ENCODE measurements around the gene PITX1.

Gene PITX1

DNA sequence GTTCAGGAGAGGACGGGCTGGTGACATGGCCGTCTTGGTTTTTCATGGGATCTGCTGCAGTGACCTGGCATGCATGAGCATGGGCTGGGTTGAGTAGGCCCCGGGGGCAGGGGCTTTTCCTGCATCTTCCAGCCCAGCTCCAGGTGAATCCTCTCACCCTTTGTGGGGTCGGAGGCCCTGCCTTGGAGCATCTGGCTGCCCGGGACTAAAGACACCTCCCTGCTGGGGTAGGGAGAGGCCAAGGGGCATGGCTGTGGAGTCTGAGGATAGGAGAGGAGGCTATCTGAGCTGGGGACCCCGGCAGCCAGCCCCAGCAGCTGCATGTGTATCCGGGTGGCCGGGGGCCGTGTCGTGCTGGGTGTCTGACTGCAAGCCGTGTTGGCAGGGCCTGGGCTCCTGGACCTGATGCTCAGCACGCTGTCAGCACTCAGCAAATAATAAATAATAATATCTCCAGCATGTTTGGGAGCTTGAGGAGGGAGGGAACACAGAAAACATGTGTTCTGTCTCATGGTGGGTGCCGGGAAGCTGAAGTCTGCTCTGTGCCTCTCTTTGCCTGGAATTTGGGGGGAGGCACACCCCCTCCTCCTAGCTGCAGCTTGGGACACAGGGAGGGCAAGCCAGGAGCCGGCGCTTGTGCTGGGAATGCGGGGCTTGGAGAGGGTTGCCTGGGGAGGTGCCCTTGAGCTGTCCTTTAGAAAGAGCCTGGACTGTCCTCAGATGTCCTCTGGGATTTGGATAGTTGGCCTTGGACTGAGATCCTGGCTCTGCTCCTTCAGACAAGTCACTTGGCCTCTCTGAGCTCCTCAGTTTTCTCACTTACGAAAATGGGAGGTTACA is 28.4 kb upstream of the PITX1 start:
- DNase-seq (ENCODE audit: low read depth in 2 of 2) = no peak

DNA sequence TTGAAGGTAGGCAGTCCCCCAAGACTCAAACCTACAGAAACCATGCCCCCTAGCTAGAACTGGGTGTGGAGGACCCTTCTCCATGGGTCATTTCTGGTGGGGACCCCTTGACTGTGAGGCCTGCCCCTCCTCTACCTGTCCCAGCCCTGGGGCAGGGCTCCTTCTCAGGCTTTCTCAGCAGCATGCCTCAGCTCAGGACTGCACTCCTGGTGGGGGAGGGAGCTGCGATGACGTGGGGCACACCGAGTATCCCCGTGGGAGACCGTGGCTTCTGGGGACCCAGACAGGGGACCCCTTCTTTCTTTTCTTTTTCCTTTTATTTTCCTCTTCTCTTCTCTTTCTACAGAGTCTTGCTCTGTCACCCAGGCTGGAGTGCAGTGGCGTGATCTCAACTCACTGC is 27.0 kb upstream of the PITX1 start:
- no peak for DNase-seq (ENCODE audit: low read depth in 2 of 2)

DNA sequence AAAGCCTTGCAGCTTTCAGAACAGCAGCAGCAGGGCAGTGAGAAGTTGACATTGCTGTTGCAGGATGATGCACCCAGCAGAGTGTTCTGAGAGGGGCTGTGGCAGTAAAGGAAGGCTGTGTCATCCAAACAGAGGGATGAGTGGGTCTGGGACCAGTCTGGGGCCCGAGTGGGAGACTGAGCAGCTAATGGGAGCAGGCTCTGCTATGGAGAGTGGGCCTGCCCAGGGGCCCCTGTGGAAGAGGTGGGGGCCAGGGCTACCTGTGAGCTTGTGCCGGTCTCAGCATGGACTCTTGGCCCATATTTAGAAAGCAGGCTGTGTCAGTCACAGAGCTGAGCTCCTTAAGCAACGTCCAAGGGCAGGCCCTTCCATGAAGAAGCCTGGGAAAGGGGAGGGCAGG is 26.0 kb upstream of the PITX1 start:
- no peak for DNase-seq (ENCODE audit: low read depth in 2 of 2)

DNA sequence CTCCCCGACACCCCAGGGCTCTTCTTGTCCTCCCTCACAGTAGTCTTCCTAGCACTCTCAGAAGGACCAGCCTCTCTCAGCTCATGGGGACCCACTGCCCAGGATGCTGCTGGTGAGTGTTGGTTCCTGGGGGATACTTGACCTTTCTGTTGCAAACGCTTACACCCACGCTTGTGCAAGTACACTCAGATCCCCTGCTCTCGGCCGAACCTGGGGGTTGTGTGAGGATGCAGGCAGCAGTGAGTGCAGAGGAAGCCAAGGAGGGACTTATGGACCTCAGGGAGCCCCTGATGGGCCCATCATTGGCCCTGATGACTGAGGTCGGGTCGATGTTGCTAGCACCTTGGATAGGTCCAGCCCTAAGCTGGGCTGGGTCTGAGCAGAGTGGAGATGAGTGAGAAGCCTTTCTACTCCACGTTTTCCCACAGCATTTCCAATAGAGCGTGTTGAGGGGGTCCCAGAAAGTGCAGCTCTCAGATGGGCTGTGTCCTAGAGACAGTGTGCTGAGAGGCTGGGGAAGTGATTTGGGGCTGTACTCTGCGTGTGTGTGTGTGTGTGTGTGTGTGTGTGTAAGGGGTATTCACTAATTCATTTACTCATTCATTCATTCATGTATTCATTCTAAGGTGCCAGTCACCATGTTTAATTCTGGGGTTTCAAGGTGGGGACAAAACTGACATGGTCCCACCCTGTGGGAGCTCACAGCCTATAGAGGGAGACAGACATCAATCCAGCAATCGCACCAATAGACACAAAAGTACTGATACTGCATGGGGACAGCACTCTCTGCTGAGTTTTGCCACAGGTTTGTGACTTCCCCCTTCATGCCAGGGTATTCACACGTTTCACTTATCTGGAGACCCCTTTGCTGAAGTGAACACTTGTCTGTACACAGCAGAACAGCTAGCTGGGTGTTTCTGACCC is 25.2 kb upstream of the PITX1 start:
- no peak for DNase-seq (ENCODE audit: low read depth in 2 of 2)

DNA sequence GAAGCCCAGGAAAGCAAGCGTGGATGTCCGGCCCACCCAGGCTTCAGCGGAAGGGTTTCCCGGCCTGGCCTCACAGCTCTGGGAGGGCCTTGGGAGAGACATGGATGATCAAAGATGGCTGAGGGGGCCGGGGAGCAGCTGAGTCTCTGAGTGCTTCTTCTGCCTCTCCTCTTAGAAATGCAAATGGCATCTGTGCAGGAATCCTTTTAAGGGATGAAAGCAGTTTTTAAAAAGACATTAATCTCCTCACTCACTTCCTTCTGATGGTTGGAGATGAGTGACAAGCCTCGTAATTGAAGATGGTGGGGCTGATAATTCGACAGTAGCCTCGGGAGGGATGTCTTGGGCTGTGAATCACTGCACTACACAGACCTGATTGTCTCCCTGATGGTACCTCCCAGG is 24.3 kb upstream of the PITX1 start:
- DNase-seq (ENCODE audit: low read depth in 2 of 2) = no peak

DNA sequence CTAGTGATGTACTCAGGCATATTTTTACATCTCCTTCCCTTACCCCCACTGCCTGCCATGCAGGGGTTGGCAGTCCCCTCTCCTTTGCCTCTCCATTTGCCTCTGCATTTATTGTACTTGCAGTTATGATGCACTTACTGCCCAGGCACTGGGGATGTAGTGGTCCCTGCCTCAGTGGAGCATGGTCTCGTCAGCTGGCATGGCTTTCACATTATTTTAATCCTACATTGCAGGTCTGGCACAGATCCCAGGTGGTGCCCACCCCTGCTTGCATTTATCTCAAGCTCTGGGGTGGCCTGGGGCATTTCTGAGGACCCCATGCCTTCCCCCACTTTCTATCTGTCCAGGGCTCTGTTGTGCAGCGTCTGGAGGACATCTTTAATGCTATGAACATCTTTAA is 23.2 kb upstream of the PITX1 start:
- no peak for DNase-seq (ENCODE audit: low read depth in 2 of 2)

DNA sequence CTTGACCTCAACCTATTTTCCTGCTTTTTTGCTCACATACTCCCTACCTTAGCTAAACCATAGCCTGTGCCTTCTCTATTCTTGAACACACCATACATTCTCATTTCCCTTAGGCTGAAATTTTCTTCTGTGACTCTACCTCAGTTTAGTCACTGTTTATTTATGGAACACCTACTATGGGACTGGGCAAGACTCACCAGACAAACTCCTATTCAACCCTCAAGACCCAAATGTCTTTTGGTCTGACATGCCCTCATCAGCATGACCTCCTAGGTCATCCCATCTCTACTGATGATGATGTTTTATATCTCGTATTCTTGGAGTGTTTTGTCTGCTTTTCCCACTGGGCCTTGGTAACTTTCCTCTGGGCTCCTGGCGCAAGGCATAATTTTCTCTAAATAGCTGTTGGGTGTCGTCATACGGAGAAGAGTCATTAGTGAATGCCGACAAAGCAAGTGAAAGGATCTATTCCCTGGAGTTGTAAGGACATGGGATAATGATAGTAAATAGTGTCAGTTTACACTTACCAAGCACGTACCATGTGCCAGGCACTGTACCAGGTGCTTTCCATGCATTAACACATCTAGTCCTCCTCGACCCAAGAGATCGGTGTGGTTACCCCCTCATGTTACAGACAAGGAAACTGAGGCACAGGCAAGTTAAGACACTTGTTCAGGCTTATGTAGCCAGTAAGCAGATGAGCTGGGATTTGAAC is 22.4 kb upstream of the PITX1 start:
- DNase-seq (ENCODE audit: low read depth in 2 of 2) = no peak

DNA sequence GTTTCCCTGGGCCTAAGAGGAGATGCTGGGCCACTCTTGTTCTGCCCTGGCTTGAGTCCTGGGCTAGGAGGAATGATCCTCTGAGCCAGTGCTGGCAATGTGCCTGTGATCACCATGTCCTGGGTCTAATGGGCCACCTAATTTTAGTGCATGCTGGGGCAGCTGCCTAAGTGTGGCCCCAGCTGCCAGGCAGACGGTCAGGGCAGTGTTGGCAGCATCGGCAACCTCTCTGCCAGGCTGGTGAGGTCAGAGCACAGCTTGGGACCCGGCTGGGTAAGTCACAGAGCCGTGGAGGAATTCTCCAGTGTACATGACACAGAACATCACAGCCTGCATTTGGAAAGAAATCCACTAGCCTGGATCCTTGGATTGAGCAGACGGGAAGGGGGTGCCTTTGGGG is 21.4 kb upstream of the PITX1 start:
- no peak for DNase-seq (ENCODE audit: low read depth in 2 of 2)

DNA sequence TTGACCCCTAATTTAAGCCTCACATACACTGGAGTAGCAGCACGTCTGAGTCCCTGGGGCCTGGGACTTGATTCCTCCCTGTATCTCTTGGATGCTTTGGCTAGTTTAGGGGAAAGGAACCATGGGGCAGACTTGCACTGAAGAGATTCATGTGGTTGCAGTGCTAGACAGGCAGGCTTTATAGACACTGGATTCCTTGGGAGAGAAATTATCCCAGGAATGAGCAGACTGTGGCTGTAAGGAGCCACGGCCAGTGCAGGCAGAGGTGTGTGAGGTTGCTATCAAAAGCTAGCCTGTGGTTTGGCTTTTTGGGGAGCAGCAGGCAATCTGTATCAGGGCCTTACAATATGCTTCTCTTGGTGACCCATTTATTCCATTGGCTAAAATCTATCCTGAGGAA is 20.5 kb upstream of the PITX1 start:
- DNase-seq (ENCODE audit: low read depth in 2 of 2) = no peak

DNA sequence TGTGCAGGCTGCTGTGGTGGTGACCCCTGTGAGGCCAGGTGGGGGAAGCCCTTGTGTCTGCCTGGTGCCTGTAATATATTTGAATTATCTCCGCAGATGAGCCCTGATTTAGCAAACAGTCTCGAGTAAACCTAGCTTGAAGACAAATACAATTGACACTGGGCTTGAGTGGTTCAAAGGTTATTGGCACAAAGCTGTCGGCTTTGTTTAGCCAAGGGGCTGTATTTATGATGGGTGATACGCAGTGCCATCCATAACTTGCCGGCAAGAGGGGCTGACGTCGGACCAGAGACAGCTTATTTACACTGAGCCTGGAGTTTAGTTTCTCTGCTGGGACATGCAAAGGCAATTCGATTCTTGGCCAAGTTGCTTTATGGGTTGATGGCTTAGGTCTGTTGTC is 20.0 kb upstream of the PITX1 start:
- no peak for DNase-seq (ENCODE audit: low read depth in 2 of 2)

DNA sequence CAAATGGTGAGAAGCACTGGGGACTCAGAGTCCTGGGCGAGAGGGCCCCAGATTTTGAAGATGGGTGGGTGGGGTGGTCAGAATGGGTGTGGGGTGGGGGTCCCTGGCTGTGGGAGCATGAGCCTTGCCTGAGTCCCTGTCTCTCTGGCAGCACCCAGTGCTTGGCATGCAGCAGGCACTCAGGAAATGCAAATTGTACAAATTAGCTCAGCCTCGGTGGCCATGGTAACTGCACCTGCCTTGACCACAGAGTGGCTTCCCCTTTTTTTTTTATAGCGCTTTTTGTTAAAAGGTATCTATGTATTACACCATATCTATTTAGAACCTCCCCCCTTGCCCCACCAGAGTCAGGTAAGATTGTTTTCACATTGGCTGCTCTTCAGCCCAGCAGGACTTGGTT is 19.2 kb upstream of the PITX1 start:
- DNase-seq (ENCODE audit: low read depth in 2 of 2) = no peak

DNA sequence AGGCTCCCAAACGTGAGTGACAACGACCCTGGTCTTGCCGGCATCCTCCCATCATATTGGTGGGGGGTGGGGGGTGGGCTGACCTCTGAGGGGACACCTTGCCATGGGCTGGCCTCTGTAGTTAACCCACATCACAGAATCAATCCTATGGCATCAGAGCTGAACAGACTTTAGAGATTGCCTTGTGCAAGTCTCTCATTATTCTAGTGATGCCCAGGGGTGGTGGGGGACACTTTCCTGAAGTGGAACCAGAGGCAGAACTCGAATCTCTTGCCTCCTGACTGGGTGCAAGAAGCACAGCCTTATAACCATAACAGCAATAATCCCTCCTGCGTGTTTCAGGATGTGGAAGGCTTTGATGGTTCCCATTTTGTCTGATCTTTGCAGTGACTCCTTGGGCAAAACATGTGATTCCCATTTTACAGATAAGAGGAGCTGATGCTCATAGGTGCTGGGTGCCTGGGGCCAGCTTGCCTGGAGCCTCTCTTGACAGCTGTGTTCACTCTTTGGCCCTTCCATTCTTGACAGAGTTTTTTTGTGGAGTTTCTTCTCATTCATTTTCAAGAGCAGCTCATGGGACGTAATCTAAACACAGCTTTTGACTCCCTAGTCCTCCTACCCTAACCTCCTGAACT is 18.6 kb upstream of the PITX1 start:
- no peak for DNase-seq (ENCODE audit: low read depth in 2 of 2)

DNA sequence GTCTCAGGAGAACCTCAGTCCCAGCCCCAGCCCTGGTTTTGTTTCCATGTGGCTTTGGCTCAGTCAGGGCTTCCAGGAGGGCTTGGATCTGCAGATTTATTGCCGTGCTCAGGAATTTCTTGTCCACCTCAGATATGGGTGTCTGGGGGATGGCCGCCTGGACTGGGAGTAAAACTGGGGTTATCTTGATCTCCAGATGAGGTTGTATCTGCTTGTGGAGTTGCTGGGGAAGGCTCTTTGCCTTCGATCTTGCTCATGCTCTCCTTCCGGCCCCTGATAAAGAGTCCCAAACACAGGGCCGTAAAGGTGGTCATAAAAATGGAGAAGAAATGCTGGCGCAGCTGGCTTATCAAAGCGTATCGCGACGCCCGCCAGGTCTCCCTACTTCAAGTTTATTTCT is 17.8 kb upstream of the PITX1 start:
- no peak for DNase-seq (ENCODE audit: low read depth in 2 of 2)

DNA sequence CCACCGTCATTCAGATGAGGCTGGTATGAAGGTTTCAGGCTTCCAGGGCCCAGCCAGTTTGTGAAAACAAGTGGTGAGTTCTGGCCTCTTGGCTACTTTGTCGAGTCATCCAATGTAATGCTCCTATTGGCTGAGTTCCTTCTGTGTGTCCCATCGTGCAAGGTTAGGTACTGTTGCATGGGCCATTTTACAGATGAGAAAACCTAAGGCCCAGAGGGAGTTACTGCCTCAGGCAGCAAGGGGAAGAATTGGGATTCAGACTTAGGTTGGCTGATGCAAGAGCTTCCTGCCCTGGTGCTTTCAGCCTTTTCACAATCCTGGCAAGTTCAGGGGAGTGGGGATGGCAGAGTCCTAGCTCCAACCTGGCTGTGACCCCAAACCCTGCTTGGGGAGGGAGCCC is 17.4 kb upstream of the PITX1 start:
- no peak for DNase-seq (ENCODE audit: low read depth in 2 of 2)

DNA sequence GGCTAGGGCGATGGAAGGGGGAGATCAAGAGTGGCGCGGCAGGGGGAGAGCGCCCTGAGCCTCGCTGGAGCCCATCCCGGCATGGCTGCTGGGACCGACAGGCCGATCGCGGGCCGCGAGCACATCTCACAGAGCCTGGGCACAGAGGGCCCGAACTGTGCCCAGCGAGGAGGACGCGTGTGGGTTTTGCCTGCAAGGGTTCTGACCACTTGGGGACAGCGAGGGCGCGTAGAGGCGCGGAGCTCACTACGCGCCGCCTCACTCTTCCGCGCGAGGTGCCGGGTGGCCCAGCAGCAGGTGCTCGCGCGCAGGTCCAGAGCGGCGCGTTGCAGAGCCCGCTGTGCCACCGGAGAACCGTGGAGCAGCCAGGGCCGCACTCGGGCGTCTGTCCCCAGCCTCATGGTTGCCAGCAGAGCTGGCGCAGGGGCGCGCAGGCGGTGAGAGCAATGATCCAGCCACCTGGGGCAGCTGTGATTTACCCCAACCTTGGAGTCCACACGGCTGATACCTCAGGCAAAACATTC is 16.3 kb upstream of the PITX1 start:
- DNase-seq (ENCODE audit: low read depth in 2 of 2) = no peak

DNA sequence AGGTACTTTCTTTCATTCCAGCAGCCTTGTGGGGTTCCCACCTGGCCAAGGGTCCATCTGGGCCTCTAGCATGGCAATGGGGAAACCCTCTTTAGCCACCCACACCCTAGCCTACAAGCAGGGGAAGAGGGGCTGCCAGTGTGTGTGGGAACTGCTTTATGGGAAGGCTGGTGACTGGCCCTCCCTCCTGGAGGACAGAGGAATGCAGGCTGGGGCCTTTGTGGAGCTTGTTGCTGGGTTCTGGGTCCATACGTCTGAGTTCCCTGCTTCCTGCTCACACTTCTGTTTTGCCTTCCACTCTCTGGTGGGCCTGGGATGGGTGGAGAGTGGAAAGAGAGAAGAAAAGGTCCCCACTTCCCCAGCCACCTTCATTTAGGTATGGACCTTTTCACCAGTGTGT is 14.9 kb upstream of the PITX1 start:
- no peak for DNase-seq (ENCODE audit: low read depth in 2 of 2)

DNA sequence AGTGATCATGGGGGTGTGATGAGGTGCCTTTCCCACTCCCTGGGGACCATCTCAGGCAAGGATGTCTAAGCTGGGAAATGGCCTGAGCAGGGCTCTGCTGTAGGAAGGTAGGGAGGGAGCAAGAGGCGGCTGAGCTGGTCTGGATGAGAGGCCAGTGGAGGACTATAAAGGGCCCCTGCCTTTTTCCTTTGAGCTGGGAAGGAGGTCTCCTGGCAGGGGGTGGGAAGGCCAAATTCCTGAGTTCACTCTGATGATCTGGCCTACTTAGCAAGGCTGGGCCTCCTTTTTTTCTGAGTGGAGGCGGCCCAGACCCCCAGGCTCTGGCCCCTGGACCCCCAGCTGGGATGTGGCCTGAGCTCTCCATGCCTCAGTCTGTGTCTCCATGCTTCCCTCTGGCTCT is 14.3 kb upstream of the PITX1 start:
- no peak for DNase-seq (ENCODE audit: low read depth in 2 of 2)

DNA sequence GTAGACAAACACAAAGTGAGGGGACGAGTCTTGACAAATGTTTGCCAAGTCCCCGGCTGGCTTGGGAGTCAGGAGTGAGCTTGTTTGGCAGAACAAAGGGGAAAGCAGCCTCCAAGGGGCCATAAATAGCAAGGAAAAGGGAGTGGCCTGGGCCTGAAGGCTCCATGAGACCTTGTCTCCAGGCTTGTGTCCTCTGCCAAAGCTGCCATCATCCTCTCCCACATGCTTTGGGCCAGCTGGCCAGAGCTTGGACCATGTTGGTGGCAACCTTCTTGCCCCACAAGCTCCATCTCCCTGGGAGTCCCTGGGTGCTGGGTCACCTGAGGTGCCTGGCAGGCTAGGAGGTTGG is 13.3 kb upstream of the PITX1 start:
- no peak for DNase-seq (ENCODE audit: low read depth in 2 of 2)

DNA sequence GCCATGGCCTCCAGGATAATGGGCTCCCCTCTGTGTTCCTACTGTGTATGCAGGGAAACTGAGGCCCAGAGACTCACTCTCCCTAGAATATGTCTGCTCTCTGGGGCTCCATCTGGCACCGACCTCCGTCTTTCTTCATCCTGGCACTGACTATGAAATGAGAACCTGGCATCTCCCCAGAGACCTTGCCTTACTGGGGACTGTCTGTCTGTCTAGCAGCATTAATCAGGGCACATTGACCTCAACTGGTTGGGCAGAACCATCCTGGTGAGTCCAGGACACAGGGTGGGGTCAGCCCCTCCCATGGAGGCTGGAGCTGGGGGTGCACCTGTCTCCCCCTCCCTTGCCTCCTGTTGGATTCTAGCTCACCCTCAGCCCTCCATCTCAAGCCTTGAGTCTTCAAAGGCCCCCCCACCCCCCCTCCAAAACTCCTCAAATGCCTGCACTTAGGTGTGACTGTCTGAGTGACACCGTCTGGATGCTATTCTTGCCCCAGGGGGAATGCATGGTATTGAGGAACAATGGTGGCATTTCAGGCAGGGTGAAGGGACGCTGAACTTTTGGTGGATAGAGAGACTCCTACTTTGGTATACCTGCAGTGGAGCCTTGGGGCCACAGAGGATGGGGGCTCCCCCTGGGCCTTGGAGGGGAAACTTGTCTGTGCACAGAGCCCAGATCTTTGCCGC is 12.8 kb upstream of the PITX1 start:
- no peak for DNase-seq (ENCODE audit: low read depth in 2 of 2)

DNA sequence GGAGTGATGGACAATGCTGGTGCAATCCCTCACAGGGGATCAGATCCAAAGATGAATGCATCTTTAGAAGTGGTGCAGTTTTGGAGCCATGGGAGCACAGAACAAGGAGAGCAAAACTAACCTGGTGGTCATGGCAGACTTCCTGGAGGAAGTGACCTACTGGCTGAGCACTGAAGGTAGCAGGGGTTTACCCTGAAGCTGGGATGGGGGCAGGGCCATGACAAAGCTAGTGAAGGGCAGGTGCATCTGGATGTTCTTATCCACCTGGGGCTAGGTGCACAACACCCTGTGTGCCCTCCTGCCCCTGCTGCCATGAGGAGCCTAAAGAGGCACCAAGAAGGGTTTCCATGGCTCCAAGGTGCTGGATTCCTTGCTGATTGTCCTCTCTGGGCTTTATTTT is 11.5 kb upstream of the PITX1 start:
- no peak for DNase-seq (ENCODE audit: low read depth in 2 of 2)

DNA sequence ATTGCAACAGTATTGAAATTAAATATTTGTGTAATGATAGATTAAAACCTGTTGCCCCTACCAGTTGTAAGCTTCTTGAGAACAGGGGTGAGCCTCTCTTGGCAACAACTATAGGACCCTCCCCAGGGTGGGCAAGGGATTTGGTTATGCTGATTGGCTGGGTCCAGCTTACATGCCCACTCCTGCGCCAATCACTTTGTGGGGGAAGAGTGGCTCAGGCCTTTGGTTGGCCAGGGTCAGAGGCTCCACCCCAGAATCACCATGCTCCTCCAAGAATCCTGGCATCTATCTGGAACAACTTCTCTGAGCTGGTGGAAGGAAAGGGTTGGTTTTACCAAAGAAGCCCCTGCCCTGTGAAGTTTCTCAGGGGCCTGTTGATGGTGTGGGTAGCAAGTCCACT is 8.6 kb upstream of the PITX1 start:
- no peak for DNase-seq (ENCODE audit: low read depth in 2 of 2)

All from stimulated activated CD4-positive, alpha-beta T cell treated with anti-CD3 and anti-CD28 coated beads, Interleukin-1b, Interleukin-23, amount 100 ng/mL, for 4 hours (primary cell).